Jurkat, Clone E6-1 (cell line): ENCODE results near the gene NSD2.

Experiments
- DNase-seq: peaks from one replicate; pipeline ENCODE4 v3.0.0-alpha.2; 2011; ENCODE audit warnings: low read depth, low spot score
- H3K4me3 ChIP-seq: 2 replicates; pipeline ENCODE4 v1.5.1; 2011; ENCODE audit warnings: mild to moderate bottlenecking, low read length, control low read depth, moderate library complexity

The NSD2 gene

DNA sequence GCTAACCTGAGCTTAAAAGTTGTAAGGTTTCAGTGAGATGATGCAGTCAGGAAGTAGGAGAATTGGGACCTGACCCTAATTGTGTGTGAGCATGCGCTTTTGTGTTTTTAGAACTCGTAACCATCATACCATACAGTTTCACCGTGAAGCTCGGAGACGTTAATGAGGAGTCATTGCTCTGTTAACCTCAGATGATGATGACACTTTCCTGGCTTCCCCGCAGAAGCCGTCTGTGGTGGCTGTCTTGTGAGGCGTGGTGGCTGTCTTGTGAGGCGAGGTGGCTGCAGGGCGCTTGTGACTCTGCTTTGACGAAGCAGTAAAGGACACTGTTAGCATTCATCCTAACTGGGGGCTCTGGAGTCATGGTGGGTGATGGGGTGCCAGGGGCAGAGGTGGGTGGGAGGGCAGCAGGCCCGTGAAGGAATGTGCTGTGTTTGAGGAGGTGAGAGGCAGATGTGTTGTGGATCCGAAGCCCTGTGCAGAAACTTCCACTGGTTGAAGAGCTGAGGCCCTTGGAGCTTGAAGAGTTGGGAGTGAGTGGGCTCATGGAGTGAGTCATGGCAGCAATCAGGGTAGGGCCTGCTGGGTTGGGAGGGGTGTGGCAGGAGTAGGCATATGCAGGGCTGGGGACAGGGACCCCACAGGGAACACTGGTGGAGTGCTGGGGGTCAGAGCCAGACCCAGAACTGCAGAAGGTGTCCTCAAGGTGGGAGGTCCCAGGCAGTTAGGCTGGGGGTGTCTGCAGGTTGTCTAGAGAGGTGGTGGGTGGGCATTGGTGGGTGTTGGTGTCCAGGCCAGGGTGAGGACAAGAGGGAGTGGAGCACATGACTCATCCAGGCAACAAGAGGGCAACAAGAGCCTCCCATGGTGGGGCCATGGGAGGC lies 57.4 kb downstream of the NSD2 start:
- H3K4me3 ChIP-seq, result no peak overlapping the region
- DNase-seq, result no peak

DNA sequence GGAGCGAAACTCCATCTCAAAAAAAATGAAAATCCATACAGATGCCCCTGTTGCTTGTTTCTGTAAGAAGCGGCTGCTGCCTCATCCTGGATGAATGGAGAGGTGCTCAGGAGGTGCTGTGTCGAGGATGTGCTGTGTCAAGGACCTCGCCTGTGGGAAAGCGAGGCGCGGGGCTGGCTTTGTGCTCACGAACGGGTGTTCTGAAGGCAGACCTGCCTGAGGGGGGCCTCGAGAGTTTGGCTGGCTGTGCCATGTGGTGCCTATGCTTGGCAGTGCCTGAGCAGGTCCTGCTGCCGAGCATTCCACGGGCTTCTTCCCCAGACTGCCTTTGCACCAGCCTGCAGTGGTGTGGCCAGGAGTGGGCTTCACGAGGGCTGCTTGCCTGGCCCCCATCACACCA lies 61.5 kb downstream of the NSD2 start:
- no peak for DNase-seq
- no peak overlapping the region for H3K4me3 ChIP-seq

DNA sequence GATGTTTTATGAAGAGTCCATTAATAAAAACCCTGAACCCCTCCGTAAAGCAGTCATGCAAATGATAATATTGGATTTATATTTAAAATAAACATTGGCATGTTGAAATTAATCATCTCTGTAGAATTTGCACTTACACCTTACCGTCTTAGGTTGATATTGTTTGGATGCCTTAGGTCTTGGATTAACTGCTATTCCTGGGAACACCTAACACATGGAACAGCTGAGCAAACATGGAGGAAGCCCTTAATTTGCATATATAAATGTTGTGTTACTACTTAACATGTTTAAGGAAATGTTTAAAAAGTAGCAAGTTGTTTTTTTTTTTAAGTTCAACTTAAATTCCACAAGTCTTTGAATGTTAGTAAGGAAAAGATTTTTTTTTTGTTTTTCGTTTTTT lies 62.5 kb downstream of the NSD2 start:
- DNase-seq, result no peak
- H3K4me3 ChIP-seq, result no peak overlapping the region

DNA sequence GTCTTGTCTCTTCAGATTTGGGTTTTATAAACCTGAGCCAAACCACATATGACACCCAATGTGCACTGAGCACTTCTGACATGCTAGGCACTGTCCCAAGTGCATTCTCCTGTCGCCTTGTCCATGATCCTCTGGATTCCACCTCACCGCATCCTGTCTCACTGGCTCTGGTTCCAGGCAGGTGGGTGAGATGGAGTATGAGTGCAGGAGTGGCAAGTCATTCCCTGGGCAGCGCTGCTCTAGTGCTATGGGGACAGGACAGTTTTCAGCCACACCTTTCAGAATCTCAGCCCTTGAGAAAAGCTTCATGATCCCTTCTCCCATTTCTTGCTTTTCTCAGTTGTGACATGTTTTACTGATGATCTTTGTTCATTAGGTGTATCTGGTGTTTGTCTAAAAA lies 66.4 kb downstream of the NSD2 start:
- DNase-seq, result no peak

DNA sequence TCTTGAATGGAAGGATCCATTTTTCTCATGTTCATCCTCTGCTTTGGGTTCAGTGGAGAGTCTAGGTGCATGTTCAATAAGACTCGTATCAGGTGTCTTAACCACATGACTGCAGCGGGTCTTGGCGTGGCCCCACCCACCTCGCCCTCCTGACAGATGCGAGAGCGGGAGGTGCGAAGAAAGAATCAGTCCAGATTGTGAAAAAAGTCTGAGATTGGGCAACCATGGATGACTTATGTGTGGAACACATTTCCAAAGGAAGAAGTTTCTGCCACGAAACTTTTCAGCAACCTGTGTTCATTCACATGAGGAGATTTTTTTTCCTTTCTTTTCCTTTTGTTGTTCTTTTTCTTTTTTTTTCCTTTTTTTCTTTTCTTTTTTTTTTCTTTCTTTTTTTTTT lies 66.8 kb downstream of the NSD2 start:
- DNase-seq, result no peak

More for the DNA sequence above, 66.4 kb downstream of the NSD2 start:
- H3K4me3 ChIP-seq, result no peak overlapping the region

DNA sequence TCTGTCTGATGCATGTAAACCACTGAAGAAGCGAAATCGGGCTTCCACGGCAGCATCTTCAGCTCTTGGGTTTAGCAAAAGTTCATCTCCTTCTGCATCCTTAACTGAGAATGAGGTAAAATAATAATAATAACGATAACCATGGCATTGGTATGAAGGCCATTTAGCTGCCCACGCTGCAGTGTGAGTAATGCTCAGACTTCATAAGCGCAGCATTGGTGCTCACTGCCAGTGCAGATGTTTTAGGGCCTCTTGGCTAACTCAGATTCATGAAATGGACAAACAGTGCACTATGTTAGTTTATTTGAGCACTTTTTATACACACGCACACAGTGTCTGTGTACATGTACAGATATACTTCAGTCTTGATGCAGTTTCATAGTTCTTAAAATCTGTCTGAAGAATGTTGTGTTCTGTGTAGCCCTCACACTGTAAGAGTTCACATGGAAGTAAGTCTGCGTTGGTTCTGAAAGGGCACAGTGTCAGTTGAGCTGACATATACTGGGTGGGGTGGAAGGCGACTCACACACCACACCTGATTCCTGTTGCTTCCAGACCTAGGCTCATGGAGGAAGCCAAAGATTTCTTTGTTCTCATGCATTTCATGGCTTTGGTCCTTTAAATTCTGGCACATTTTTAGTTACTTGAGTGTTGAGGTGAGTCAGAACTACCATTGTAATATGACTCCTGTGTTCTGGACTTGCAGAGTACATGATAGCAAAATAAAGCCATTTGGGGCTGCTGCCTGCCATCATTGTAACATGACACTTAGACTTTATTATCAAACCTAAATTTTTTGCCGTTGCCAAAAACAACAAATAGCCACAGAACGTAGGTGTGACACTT lies 68.7 kb downstream of the NSD2 start:
- no peak for DNase-seq
- no peak overlapping the region for H3K4me3 ChIP-seq

More for the DNA sequence above, 66.8 kb downstream of the NSD2 start:
- no peak overlapping the region for H3K4me3 ChIP-seq

DNA sequence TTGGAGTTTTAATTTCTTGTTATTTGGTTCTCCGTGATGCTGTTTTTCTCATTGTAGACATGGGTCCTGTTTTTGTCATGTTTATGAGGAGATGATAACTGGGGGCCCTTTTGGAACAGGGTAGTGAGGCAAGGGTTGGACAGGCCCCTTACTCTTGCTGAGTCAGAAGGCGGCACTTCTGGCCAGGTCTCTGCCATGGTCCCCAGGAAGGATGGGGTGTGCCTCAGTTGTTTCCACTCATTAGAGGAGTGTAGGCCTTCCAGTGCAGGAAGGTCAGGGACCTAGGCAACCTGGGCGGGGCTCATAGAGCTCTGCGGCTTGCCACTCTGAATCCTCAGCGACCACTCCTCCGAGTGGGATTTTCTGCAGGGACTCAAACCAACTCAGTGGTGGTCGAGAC lies 69.4 kb downstream of the NSD2 start:
- no peak overlapping the region for H3K4me3 ChIP-seq
- DNase-seq, result no peak

DNA sequence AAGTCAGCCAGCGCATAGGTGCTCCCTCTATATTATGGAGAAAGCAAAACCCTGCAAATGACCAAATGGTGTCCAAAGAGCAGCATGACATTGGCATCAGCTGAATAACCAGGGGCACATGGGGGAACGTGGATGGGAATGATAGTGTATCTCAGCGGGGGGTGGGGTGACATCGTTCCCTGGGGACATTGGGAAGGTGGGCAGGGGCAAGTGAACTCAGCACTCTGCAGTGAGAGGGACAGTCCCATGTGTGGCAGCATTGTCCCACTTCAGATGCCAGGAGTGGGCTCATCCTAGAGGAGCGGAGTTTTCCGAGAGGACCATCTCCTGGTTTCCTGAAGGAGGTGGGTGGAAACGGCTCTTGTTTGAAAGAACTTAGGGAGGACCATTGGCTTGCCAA lies 72.7 kb downstream of the NSD2 start:
- no peak for DNase-seq
- no peak overlapping the region for H3K4me3 ChIP-seq

DNA sequence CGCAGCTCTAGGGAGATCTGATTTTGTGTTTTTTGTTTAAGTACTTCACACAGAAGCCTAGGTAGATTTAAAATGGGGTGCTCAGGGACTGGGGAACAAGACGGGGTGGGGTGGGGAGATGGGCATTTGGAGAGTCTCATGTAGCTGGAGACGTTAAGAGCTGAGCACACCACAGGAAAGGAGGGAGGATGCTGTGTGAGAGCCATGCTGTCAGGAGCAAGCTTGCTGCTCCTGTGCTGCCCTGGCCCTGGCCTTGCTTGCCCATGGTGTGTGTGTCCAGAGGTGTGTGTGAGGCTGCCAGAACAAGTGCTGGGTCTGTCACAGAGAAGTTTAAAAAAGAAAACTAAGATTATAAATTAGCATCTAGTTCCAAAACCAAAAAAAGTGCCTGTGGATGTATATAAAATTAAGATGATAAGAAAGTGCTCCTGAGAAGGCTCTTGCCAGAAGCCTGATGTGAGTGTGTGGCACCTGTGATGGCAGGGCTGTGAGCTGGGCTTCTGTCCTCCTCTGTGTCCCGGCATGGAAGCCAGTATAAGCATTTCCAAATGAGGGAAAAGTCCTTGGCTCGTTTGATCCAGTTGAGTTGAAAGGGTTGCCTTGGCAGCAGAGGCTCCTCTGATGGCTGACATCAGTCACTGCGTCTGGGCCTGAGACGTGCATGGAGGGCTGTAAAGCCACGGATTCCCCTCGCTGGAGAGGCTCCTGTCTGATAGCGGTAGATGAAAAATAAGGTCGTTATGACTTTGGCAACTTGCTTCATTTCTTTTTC lies 74.1 kb downstream of the NSD2 start:
- no peak for DNase-seq
- no peak overlapping the region for H3K4me3 ChIP-seq

DNA sequence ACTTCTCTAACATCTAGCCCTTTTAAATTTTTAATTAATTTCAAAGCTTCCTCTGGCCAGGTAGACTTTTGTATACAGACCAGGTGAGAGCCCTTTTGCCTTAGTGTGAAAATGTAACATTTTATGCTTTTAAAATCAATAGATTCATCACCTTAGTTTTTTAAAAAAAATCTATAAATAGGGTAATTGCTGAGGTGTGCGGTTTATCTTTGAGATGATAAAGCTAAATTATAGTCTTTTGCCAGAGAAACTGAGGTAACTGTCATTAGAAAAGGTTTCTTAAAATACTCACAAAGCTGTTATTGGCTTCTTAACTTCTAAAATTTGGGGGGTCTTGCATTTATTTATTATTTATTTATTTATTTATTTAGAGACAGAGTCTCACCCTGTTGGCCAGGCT lies 74.7 kb downstream of the NSD2 start:
- no peak overlapping the region for H3K4me3 ChIP-seq
- DNase-seq, result no peak

DNA sequence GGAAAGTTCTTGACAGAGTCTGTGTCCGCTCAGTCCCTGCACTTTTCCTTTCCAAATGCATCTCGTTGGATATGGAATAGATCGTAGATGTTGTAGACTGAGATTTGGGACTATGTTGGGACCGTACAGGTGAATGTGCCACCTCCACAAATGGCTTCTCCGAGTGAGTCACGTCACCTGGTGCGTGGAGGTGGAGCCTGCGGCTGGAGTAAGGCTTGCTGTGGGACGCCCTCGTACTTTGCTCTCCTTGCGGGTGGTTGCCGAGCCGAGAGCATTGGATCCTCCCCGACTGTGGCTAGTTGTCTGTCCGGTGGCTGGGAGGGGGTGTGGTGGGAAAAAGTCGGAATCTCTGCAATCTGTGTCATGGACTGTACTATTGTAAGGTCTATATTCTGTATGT lies 77.0 kb downstream of the NSD2 start:
- no peak overlapping the region for H3K4me3 ChIP-seq
- no peak for DNase-seq

DNA sequence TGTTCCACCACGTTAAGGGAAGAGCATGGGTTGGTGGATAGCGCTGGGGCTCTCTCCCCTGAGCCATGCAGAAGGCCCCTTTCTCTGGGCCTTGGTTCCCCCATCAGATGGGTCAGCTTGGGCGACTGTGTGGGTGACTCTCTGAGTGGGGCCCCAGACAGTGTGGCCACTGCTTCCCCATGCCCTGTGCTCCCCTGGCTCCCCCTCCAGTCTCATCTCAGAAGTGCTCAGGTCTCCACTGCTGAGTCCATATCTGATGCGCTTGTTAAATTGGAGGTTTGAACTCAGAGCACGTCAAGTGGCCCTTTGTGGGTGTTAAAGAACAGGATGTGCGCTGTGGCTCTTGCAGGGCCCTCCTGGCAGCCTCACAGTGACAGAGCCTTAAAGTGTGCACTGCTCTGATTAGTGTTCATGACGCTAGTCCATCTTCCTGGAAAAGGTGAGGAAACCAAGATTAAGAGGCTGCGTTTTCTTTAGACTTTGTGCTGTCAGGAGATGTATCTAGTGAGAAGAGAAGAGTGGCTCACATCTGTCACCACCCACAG lies 77.8 kb downstream of the NSD2 start:
- DNase-seq, result no peak

DNA sequence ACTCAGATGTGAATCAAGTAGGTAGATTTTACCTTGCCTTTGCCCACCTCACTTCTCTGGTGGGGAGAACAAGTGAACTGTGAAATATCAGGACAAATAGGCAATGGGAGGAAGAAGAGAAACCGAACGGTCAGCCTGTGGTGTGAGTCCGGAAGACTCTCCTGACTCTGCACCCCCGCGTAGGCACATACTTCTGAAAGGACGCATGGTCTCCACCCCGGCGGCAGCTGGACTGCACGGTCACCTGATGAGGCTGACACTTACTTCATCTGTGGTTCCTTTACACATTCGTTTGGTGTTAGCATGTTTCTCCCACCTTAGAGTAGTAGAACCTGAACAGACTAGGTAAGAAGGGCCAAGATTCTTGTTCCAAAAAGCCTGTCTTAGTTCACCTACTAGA lies 79.2 kb downstream of the NSD2 start:
- no peak for DNase-seq
- H3K4me3 ChIP-seq, result no peak overlapping the region

More for the DNA sequence above, 77.8 kb downstream of the NSD2 start:
- no peak overlapping the region for H3K4me3 ChIP-seq

DNA sequence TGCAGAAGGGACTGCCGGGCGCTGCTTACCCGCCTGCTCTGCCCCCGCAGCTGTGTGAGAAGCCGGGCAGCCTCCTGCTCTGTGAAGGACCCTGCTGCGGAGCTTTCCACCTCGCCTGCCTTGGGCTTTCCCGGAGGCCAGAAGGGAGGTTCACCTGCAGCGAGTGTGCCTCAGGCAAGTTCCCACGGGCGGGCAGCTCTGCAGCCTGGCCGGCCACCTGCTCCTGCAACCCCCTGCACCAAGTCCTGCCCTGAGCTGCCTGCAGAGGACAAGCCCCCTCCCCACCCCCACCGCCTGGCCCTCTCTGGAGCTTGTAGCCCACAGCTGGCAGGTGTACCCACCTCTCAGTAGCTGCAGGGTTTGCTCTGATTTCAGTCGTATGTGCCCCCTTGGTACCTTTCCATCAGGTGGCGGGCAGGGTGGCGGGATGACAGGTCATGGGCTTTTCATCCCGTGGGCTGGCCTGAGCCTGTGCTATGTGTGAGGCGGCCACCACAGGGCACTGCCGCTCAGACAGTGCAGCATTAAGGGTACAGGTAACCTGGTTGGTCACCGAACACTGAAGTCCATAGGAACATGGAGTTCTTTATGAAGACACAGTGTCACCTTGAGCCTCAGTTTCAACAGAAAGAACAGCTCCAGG lies 81.0 kb downstream of the NSD2 start:
- no peak overlapping the region for H3K4me3 ChIP-seq
- DNase-seq, result no peak

DNA sequence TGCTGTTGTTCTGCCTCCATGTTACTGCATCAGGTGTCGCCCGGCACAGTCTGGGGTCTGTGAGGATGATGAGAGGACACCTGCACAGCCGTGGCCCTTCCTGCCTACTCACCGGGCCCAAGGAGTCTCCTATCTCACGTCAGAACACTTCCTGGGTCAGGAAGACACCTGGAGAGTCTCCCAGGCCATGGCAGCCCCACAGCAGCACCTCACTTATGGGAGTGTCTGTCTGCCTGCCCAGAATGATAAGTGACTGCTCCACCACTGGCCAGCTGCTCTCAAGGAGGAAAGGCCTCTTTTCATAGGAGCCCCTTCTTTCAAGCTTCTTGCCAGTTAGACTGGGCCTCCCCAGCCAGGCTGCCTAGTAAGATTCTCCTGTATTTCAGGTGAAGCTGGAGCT lies 81.5 kb downstream of the NSD2 start:
- H3K4me3 ChIP-seq, result no peak overlapping the region
- no peak for DNase-seq

DNA sequence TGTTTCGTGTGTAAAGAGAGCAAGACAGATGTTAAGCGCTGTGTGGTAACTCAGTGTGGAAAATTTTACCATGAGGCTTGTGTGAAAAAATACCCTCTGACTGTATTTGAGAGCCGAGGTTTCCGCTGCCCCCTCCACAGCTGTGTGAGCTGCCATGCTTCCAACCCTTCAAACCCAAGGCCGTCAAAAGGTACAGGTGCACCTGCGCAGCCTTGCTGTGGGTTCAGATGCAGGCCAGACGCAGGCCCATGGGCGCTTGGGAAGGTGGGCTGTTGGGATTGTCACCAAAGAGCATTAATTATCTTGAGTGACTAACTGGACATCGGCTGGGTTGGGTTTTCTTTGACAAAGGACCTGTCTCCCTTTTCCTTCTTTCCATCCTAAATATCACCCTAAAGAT lies 82.1 kb downstream of the NSD2 start:
- H3K4me3 ChIP-seq, result no peak overlapping the region
- no peak for DNase-seq

DNA sequence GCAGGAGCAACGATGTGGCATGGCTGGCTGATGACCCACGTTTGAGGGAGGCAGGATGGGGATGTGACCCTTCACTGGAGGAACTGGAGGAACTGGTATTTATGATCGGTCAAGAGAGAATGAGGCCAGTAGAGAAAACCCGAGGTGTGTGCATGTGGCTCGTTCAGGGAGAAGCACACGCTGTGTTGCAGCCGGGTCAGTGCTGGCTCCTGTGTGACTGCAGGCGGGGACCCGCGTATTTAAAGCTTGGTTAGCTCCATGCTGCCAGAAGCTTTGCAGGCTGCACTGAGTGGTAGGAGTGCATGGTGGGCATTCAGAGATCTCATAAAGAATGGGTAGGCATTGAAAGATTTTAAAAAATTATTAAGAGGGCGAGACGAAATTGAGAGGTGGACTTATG lies 85.4 kb downstream of the NSD2 start:
- no peak overlapping the region for H3K4me3 ChIP-seq
- no peak for DNase-seq

DNA sequence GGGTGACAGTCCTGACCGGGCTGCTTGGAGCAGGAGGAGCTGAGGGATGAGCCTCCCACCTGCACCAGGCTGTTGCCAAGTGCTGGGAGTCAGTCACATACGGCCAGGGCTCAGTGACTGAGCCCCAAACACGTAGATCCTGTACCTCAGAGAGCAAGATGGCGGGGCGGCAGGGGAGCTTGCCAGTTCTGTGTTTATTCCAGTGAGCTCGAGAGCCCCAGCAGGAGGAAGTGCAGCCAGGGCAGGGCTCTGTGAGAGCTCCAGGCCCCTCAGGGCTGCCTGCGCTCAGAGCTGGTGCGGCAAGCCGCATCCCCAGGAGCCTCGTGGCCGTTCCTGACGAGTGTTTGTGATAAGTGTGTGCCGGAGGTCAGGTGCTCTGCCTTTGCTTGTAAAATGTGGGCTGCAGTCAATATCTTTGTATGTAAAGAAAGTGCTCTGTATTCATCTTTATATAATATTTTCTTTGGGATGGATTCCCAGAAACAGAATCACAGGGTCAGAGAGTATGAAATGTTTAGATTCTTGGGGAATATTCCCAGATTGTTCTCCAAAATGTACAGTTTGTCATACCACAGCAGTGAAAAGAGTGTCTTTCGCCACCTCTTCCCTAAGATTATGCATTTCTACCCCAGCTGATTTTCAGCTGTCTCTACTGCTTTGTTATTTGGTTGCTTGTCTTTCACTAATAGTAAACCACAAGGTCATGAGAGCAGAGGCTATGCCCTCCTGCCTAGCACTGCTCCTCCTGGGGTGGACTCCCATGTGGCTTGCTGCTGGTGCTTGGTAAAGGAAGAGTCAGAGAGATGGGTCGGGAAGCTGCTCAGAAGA lies 87.3 kb downstream of the NSD2 start:
- no peak overlapping the region for H3K4me3 ChIP-seq
- DNase-seq, result no peak
